HEK293 (cell line): Measurements from ENCODE around the gene DTWD2.

Experiments used
- ZNF513 ChIP-seq: fragments of 450-650 bp; IDR thresholded peaks from 2 replicates; pipeline ENCODE4 v1.5.1; 2018; ENCODE audit warnings: missing biosample characterization, missing genetic modification characterization
- ZNF529 ChIP-seq: fragments of 450-650 bp; formaldehyde crosslinking; IDR thresholded peaks from 2 replicates; pipeline ENCODE4 v1.5.1; 2017; ENCODE audit warnings: missing genetic modification characterization, missing biosample characterization; ENCODE audit not compliant: insufficient replicate concordance

GRCh38 chr5:118921866-118922265, 66.5 kb downstream of the DTWD2 start:
- TF ChIP-seq ZNF529 (tag by site-specific recombination) (no peak), ZNF513 (no peak)
